Measurements from ENCODE around the gene KPNA2. TPM values are rescaled to one million over a fixed set of nuclear protein-coding genes. Genes with fewer than 3 reads are reported as not detected.

The KPNA2 gene
- total and polyA plus RNA-seq, 10 of the 15 experiments (the other 5 are each of a cell fraction or from before 2014, with no cell fraction given), result 202 to 731 (median 283) TPM

DNA sequence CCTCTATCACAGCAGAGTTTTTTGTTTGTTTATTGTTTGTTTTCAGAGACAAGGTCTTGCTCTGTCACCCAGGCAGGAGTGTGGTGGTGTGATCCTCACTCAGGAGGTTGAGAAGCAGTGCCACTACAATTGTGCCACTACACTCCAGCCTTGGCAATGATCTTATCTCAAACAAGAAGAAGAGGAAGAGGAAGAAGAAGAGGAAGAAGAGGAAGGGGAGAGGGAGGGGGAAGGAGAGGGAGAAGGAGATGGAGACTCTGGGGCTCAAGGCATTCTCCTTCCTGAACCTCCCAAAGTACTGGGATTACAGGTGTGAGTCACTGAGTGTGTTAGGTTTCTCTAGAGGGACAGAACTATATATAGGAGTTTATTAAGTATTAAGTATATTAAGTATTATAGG, 22.1 kb upstream of the KPNA2 start:
- Histone ChIP-seq H3K4me3 (no peak overlapping the region), H3K9me3 (replicated peaks; ENCODE audit: control insufficient read depth, insufficient read depth, low read length) (no peaks in the 10 kb centered on the region), H3K9ac (ENCODE audit: control insufficient read depth, insufficient read depth, low read length) (no peak overlapping the region), H3K36me3 (ENCODE audit: control insufficient read depth in 2 of 2, insufficient read depth in 2 of 2, low read length in 1 of 2) (no peaks in the 10 kb centered on the region), H3K27me3 (replicated peaks in 1 of 2; ENCODE audit: control insufficient read depth in 2 of 2, insufficient read depth in 2 of 2, low read length in 1 of 2) (peaks cover 0 to 2% of the 10 kb centered on the region in 2 experiments; a peak in 1 of 4 replicates), H3K27ac (ENCODE audit: control insufficient read depth, insufficient read depth) (no peak overlapping the region), H3K79me2 (ENCODE audit: control insufficient read depth, insufficient read depth, low read length) (no peaks in the 10 kb centered on the region), H3K4me2 (ENCODE audit: control insufficient read depth, insufficient read depth) (no peak overlapping the region), H4K20me1 (ENCODE audit: control insufficient read depth, insufficient read depth) (no peaks in the 10 kb centered on the region), H3K4me1 (ENCODE audit: control insufficient read depth, insufficient read depth, low read length) (no peaks in the 10 kb centered on the region), H2AFZ (ENCODE audit: control insufficient read depth, low read depth, low read length) (no peak overlapping the region)
- ChIA-PET CTCF (no interaction called here), RAD21 (ENCODE audit: unreplicated experiment) (no interaction called here), POLR2A (no interaction called here), SMC1A (ENCODE audit: uncharacterized antibody, unreplicated experiment) (no interaction called here)
- no peak for TF ChIP-seq STAT3 (IDR thresholded peaks at IDR 0.05; ENCODE audit: low read depth, low read length)
- TF ChIP-seq MEF2B (IDR thresholded peaks at IDR 0.05; ENCODE audit: partially characterized antibody, poor library complexity, severe bottlenecking), result no peak
- no peak for TF ChIP-seq MEF2A (IDR thresholded peaks at IDR 0.05; ENCODE audit: insufficient read depth, low read depth, low read length)
- TF ChIP-seq SMAD1 (IDR thresholded peaks at IDR 0.05; ENCODE audit: low read depth, partially characterized antibody), result no peak
- ATAC-seq (no peak), DNase-seq (ENCODE audit: low read depth, low spot score) (no peak), FAIRE-seq (no peak)
- BruUV-seq (replicated peaks), result no TSS peak
- intact Hi-C loops (cut with micrococcal nuclease; ENCODE audit: unreplicated experiment), result loop anchor here (10.0 kb wide), 1 partner anchor 451 kb away; no protein-coding TSS in a partner anchor
- in situ Hi-C loops (cut with MboI), result no loop called here

DNA sequence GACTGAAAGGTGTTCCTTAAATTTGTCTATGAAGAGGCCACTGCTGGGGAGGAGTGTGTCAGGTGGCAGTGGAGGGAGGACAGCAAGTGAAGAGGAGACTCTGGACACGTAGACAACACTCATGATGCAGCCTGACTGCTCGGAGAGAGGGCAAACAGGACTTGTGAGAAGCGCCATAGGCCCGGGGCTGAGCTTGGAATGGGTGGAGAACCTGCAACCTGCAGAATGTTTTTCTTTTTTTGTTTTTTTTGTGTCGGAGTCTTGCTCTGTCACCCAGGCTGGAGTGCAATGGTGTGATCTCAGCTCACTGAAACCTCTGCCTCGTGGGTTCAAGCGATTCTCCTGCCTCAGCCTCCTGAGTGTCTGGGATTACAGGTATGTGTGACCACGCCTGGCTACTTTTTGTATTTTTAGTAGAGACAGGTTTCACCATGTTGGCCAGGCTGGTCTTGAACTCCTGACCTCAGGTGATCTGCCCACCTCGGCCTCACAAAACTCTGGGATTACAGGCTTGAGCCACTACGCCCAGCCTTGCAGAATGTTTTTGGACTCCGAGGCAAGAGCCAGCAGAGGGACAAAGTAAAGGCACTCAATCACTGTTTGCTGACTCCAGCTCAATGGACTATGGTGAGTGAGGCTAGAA, 20.3 kb upstream of the KPNA2 start:
- 35% methylated on average over 11 of the region's 11 CpGs for WGBS (ENCODE audit: insufficient coverage, insufficient replicate concordance, low lambda C conversion rate, missing lambda C conversion rate)
- Histone ChIP-seq H3K36me3 (ENCODE audit: control insufficient read depth in 2 of 2, insufficient read depth in 2 of 2, low read length in 1 of 2) (no peaks in the 10 kb centered on the region), H3K79me2 (ENCODE audit: control insufficient read depth, insufficient read depth, low read length) (no peaks in the 10 kb centered on the region), H3K27ac (ENCODE audit: control insufficient read depth, insufficient read depth) (no peak overlapping the region), H3K9ac (ENCODE audit: control insufficient read depth, insufficient read depth, low read length) (no peak overlapping the region), H3K4me1 (ENCODE audit: control insufficient read depth, insufficient read depth, low read length) (no peaks in the 10 kb centered on the region), H3K4me2 (ENCODE audit: control insufficient read depth, insufficient read depth) (no peak overlapping the region), H3K27me3 (replicated peaks in 1 of 2; ENCODE audit: control insufficient read depth in 2 of 2, insufficient read depth in 2 of 2, low read length in 1 of 2) (peaks cover 0 to 2% of the 10 kb centered on the region in 2 experiments; a peak in 1 of 4 replicates), H3K4me3 (no peak overlapping the region), H2AFZ (ENCODE audit: control insufficient read depth, low read depth, low read length) (no peak overlapping the region), H4K20me1 (ENCODE audit: control insufficient read depth, insufficient read depth) (no peaks in the 10 kb centered on the region), H3K9me3 (replicated peaks; ENCODE audit: control insufficient read depth, insufficient read depth, low read length) (no peaks in the 10 kb centered on the region)
- DNase-seq (ENCODE audit: low read depth, low spot score) (no peak), FAIRE-seq (no peak), ATAC-seq (no peak)
- in situ Hi-C loops (cut with MboI), result no loop called here
- intact Hi-C loops (cut with micrococcal nuclease; ENCODE audit: unreplicated experiment), result loop anchor here (10.0 kb wide), 1 partner anchor 450 kb away; no protein-coding TSS in a partner anchor
- ChIA-PET CTCF (interaction anchor here (0.7 kb wide), 1 partner anchor 272 kb away, joined by 3 read pairs; no protein-coding TSS in a partner anchor), SMC1A (ENCODE audit: uncharacterized antibody, unreplicated experiment) (no interaction called here), RAD21 (ENCODE audit: unreplicated experiment) (interaction anchor here (0.5 kb wide), 1 partner anchor 166 kb away, joined by 4 read pairs; no protein-coding TSS in a partner anchor), POLR2A (interaction anchor here (1.0 kb wide), 1 partner anchor 51 kb away, joined by 3 read pairs; no protein-coding TSS in a partner anchor)
- no TSS peak for BruUV-seq (replicated peaks)
- TF ChIP-seq, protein P1, sequence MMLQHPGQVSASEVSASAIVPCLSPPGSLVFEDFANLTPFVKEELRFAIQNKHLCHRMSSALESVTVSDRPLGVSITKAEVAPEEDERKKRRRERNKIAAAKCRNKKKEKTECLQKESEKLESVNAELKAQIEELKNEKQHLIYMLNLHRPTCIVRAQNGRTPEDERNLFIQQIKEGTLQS (IDR thresholded peaks at IDR 0.05; ENCODE audit: borderline replicate concordance, extremely low read depth, low read depth, low read length), result no peak
- TF ChIP-seq GABPA (IDR thresholded peaks at IDR 0.05; ENCODE audit: low read depth) (no peak), ZNF24 (IDR thresholded peaks at IDR 0.05) (no peak), SPI1 (IDR thresholded peaks at IDR 0.05; ENCODE audit: borderline replicate concordance, insufficient read depth, low read depth, low read length) (no peak), CHD1 (IDR thresholded peaks at IDR 0.05; ENCODE audit: low read depth, low read length) (no peak)
- TF ChIP-seq, protein P2, sequence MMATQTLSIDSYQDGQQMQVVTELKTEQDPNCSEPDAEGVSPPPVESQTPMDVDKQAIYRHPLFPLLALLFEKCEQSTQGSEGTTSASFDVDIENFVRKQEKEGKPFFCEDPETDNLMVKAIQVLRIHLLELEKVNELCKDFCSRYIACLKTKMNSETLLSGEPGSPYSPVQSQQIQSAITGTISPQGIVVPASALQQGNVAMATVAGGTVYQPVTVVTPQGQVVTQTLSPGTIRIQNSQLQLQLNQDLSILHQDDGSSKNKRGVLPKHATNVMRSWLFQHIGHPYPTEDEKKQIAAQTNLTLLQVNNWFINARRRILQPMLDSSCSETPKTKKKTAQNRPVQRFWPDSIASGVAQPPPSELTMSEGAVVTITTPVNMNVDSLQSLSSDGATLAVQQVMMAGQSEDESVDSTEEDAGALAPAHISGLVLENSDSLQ (IDR thresholded peaks at IDR 0.05), result no peak
- TF ChIP-seq, protein P3, sequence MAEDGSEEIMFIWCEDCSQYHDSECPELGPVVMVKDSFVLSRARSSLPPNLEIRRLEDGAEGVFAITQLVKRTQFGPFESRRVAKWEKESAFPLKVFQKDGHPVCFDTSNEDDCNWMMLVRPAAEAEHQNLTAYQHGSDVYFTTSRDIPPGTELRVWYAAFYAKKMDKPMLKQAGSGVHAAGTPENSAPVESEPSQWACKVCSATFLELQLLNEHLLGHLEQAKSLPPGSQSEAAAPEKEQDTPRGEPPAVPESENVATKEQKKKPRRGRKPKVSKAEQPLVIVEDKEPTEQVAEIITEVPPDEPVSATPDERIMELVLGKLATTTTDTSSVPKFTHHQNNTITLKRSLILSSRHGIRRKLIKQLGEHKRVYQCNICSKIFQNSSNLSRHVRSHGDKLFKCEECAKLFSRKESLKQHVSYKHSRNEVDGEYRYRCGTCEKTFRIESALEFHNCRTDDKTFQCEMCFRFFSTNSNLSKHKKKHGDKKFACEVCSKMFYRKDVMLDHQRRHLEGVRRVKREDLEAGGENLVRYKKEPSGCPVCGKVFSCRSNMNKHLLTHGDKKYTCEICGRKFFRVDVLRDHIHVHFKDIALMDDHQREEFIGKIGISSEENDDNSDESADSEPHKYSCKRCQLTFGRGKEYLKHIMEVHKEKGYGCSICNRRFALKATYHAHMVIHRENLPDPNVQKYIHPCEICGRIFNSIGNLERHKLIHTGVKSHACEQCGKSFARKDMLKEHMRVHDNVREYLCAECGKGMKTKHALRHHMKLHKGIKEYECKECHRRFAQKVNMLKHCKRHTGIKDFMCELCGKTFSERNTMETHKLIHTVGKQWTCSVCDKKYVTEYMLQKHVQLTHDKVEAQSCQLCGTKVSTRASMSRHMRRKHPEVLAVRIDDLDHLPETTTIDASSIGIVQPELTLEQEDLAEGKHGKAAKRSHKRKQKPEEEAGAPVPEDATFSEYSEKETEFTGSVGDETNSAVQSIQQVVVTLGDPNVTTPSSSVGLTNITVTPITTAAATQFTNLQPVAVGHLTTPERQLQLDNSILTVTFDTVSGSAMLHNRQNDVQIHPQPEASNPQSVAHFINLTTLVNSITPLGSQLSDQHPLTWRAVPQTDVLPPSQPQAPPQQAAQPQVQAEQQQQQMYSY (CRISPR knock-in tag; IDR thresholded peaks at IDR 0.05), result no peak

Measured in GM12878 (cell line).